ENCODE results near the gene CDNF.
"Not testable (repeated sequence)": the region's sequence is repeated elsewhere in the genome, so short reads cannot be mapped to it uniquely, and the experiment has no call there.

Gene CDNF

DNA sequence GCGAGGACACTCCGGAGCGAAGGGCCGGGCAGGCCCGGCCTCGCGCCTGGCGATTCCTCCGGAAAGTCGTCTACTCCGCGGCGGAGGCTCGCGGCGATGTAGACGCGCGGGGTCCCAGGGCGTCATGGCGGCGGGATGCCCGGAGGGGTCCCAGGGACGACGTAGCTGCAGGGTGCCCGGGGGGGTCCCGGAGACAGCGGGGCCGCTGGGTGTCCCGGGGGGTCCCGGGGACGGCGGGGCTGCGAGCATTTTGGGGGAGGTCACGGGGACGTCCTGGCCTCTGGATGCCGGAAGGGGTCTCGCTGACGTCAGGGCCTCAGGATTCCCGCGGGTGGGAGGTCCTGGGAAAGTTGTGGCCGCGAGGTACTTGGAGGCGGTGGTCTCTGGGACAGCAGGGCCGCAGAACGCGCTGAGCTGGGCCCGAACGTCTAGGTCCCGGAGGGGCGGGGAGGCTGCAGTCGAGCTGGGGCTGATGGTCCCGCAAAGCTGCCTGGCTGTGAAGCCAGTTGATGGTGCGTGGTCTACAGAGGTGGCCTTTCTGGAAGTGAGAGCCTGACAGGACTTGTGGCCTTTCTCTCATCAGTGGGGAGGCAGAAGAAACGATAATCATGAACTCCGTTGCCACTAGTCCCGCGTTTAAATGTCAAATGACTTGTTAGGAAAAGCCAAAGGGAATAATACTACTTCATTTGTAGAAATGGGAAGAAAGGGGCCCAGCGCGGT is 906 bp upstream of the CDNF start:
- peak; percentile 7 to 16 for DNase-seq

GRCh38 chr10:14837003-14837756 is 657 bp downstream of the CDNF start:
- DNase-seq: no peak

- no peak for DNase-seq
Measured at GRCh38 chr10:14836208-14836607, 1.6 kb downstream of the CDNF start.

GRCh38 chr10:14833106-14833505 is 4.7 kb downstream of the CDNF start:
- DNase-seq: no peak

DNA sequence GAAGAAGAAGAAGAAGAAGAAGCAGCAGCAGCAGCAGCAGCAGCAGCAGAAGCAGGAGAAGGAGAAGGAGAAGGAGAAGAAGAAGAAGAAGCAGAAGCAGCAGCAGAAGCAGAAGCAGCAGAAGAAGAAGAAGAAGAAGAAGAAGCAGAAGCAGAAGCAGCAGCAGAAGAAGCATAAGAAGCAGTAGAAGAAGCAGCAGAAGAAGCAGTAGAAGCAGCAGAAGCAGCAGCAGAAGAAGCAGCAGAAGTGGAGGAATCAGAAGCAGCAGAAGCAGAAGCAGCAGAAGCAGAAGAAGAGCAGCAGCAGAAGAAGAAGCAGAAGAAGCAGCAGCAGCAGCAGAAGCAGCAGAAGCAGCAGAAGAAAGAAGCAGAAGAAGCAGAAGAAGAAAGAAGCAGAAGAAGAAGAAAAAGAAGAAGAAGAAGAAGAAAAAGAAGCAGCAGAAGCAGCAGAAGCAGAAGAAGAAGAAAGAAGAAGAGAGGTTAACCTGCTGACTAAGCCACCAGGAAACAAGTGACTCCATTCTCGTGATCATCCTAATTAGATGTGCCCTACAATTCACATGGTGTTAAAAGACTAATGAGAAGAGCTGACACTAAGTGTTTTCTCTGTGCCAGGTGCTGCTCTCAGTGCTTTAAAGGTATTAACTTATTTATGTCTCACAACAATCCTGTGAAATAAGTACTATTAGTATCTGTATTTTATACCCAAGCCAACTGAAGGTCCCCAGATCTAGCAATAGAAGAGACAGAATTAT is 11.6 kb downstream of the CDNF start:
- no peak for DNase-seq

DNA sequence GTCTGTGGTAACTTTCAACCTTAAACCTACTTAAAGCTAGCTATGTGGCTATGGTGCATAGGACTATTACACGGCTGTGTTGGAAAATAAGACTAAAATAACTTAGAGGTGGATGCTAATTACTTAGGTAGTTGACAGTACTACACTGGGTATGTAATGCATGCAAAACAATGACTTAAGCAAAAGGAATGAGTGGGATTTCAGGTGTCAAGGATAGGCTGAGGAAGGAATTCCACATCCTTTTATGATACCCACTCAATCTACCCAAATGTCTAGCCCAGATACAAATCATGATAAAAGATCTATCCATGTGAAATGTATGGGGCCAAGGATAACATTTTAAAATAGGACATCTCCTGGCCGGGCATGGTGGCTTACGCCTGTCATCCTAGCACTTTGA is 13.9 kb downstream of the CDNF start:
- DNase-seq: no peak

DNA sequence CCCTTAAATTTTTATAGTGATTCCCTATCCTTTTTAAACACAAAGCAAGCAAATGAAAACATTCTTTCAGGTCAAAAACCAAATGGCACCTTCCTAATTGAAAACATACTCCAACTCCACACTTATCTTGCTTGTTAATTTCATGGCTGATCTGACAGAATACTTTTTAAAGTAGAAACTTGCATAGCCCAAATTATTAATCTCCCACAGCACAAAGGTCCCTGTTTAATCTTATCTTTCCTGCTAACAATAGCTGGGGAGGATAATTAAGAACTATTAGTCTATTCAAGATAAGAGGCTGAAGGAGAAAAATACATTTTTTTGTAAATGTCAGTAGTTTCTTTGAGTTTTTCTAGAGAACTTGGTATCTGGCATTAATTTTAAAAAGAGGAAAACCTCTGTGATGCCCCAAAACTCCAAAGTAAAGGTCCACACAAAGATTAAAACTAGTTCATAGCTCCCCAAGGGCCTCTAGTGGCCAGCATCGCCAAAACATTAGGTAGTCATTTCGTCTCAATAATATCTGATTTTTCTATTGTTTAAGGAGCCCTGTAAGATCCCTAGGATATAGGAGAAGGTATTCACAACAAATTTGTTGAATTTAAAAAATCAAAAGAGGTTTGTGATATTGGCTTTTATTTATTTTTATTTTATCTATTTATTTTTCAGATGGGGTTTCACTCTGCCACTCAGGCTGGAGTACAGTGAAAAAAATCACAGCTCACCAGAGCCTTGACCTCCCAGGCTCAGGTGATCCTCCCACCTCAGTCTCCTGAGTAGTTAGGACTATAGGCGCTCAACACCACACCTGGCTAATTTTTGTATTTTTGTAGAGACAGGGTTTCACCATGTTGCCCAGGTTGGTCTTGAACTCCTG is 14.7 kb downstream of the CDNF start:
- DNase-seq: peak in 1 of 2 donors; percentile 16

GRCh38 chr10:14821635-14822375 is 16.0 kb downstream of the CDNF start:
- no peak for DNase-seq

DNA sequence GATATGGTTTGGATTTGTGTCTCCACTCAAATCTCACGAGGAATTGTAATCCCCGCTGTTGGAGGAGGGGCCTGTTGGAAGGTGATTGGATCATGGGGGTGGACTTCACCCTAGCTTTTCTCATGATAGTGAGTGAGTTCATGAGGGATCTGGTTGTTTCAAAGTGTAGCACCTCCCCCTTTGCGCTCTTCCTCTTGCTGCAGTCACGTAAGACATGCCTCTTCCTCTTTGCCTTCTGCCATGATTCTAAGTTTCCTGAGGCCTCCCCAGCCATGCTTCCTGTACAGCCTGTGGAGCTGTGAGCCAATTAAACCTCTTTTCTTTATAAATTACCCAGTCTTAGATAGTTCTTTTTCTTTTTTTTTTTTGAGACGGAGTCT is 17.1 kb downstream of the CDNF start:
- no peak for DNase-seq

DNA sequence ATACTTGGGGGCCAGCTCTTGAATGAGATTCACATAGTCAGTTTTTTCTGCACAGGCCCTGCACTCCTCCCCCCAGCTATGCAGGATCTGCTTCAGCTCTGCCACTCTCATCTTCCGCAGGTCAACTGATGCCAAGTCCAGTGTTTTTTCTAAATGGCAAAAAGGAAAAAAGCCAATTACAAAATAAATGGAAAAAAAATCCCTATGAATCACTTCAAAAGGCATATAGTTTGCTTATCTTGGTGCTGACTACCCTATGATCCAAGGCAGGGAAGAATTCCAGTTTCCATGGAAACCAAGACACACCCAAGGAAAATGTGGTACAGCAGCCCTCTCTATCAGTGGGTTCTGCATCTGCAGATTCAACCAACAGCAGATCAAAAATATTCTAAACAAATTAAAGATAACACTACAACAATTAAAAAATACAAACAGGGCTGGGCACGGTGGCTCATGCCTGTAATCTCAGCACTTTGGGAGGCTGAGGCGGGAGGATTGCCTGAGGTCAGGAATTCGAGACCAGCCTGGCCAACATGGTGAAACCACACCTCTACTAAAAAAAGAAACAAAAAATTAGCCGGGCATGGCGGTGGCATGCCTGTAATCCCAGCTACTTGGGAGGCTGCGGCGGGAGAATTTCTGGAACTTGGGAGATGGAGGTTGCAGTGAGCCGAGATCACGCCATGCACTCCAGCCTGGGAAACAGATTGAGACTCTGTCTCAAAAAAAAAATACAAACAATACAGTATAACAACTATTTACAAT is 17.6 kb downstream of the CDNF start:
- DNase-seq: no peak

- DNase-seq: not testable (repeated sequence)
Measured at GRCh38 chr10:14816717-14817116, 21.1 kb downstream of the CDNF start.

DNA sequence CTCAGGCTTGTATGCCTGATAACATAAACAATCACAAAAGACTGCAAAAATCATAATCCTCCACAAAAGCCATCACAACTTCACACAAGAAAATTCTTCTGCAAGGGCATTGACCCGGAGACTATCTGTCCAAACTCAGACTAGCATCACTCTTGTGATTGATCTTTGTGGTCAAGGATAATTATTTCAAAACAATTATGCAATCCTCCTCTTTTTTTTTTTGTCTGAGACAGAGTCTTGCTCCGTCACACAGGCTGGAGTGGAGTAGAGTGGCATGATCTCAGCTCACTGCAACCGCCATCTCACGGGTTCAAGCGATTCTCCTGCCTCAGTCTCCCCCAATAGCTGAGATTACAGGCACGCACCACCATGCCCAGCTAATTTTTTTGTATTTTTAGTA is 22.2 kb downstream of the CDNF start:
- DNase-seq: no peak

DNA sequence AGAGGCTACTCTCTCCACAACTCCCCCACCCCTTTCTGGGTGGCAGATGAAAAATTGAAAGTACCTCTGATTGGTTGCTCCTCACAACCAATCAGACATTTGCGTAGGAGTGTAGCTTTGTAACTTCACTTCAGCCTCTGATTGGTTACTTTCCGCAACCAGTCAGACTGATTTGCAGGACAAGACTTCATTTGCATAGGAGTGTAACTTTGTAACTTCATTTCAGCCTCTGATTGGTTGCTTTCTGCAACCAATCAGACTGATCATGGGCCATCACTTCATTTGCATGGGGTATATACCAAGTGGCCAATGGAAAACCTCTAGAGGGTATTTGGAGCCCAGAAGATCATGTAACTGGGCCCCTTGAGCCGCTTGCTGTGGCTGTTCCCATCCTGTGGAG is 25.6 kb downstream of the CDNF start:
- DNase-seq: no peak

- DNase-seq: no peak
Measured at GRCh38 chr10:14810969-14811953, 26.6 kb downstream of the CDNF start.

DNA sequence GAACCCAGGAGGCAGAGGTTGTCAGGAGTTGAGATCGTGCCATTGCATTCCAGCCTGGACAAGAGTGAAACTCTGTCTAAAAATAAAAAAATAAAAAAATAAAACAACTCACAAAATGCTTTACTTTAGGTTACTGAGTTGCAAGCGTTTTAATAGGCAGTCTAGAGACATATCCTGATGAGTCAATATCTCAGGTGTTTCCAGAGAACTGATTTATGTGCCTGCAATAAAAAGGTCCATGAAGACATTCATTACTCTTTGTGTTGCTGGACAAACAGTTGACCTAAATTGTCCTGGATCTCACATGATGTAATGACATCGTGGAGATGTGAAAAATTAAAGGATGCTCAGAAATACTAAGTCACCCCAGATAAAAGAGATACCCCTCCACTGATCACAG is 31.5 kb downstream of the CDNF start:
- DNase-seq: no peak

- no peak for DNase-seq
Measured at GRCh38 chr10:14803827-14804226, 34.0 kb downstream of the CDNF start.

GRCh38 chr10:14801723-14802122 is 36.1 kb downstream of the CDNF start:
- no peak for DNase-seq

DNA sequence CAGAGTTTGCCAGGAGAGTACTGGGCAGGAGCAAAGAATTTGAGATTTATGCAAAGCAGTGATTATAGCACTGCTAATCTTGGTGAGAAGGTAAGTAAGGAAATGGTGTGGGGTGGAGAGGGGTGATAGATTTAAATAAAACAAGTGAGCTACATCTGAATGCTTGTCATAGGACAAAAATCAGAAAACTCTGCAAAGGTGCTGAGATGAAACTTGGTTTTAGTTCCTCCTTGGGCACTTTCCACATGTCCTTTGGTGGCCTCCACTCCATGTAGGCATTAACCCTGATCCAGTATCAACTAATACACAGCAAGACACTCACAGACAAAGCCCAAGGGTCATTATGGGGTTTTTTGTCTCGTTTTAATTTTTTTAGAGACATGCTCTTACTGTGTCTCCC is 37.4 kb downstream of the CDNF start:
- DNase-seq: no peak

GRCh38 chr10:14798636-14799035 is 39.2 kb downstream of the CDNF start:
- DNase-seq: no peak

DNA sequence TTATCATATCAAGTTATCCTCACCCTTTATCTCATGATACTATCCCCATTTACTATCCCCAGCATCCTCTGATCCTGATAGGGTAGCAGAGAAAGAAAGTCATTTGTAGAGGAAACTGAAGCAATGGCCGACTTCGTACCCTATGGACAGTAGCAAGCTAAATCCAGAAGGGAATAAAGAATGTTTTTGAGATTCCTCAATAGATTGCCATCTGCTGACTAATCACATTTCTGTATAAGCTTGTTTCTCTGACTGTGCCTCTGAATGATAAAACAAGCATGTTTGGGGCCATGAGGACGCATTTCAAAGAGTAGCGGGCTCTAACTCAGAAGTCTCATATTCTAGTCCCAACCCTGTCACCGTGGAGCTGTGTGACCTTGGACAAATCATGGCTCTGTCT is 49.9 kb downstream of the CDNF start:
- no peak for DNase-seq
